HG02840 (cell line): ENCODE data around the gene AMDHD1.
"Not testable (repeated sequence)": the region's sequence is repeated elsewhere in the genome, so short reads cannot be mapped to it uniquely, and the experiment has no call there.

Source experiments
- ATAC-seq: cut with Tn5 transposase; IDR thresholded peaks from one replicate; pipeline ENCODE4 v1.9.1; 2021; ENCODE audit warnings: mild to moderate bottlenecking, moderate library complexity, moderate number of reproducible peaks; ENCODE audit not compliant: unreplicated experiment, low FRiP score

Gene AMDHD1

GRCh38 chr12:95962222-95962621, 19.1 kb downstream of the AMDHD1 start:
- ATAC-seq, result no peak

- ATAC-seq, result no peak
Measured at GRCh38 chr12:95963096-95963495, 20.0 kb downstream of the AMDHD1 start.

GRCh38 chr12:95966287-95966870, 23.2 kb downstream of the AMDHD1 start:
- no peak for ATAC-seq

GRCh38 chr12:95967301-95967700, 24.2 kb downstream of the AMDHD1 start:
- ATAC-seq, result no peak

- not testable (repeated sequence) for ATAC-seq
Measured at GRCh38 chr12:95969116-95969515, 26.0 kb downstream of the AMDHD1 start.

GRCh38 chr12:95970905-95971304, 27.8 kb downstream of the AMDHD1 start:
- ATAC-seq, result no peak

GRCh38 chr12:95972832-95973456, 29.8 kb downstream of the AMDHD1 start:
- no peak for ATAC-seq

GRCh38 chr12:95974358-95974757, 31.2 kb downstream of the AMDHD1 start:
- no peak for ATAC-seq

GRCh38 chr12:95975491-95975890, 32.4 kb downstream of the AMDHD1 start:
- ATAC-seq, result no peak

GRCh38 chr12:95976416-95976832, 33.3 kb downstream of the AMDHD1 start:
- no peak for ATAC-seq

- no peak for ATAC-seq
Measured at GRCh38 chr12:95977764-95978305, 34.7 kb downstream of the AMDHD1 start.

GRCh38 chr12:95978351-95978750, 35.2 kb downstream of the AMDHD1 start:
- no peak for ATAC-seq

- ATAC-seq, result no peak
Measured at GRCh38 chr12:95978774-95979173, 35.6 kb downstream of the AMDHD1 start.

GRCh38 chr12:95980437-95980836, 37.3 kb downstream of the AMDHD1 start:
- ATAC-seq, result no peak

GRCh38 chr12:95982602-95983001, 39.5 kb downstream of the AMDHD1 start:
- no peak for ATAC-seq

- no peak for ATAC-seq
Measured at GRCh38 chr12:95984682-95985081, 41.6 kb downstream of the AMDHD1 start.

GRCh38 chr12:95986635-95987570, 43.8 kb downstream of the AMDHD1 start:
- ATAC-seq, result no peak

- no peak for ATAC-seq
Measured at GRCh38 chr12:95988506-95989275, 45.6 kb downstream of the AMDHD1 start.

- no peak for ATAC-seq
Measured at GRCh38 chr12:95989504-95990123, 46.5 kb downstream of the AMDHD1 start.

GRCh38 chr12:95990136-95990535, 47.0 kb downstream of the AMDHD1 start:
- no peak for ATAC-seq
